ENCODE measurements around the gene PHF3. TPM values are rescaled to one million over a fixed set of nuclear protein-coding genes. Genes with fewer than 3 reads are reported as not detected.

The PHF3 gene
- total RNA-seq, 1 donor from 2014 or later, result 38.7 TPM

- no peaks in the 10 kb centered on the region for H3K4me1 Mint-ChIP-seq (ENCODE audit: low read depth, unreplicated experiment)
- no peak overlapping the region for H3K27ac Mint-ChIP-seq (ENCODE audit: unreplicated experiment)
- H3K4me3 Mint-ChIP-seq (ENCODE audit: unreplicated experiment), result no peak overlapping the region
- no peak for DNase-seq
- H3K36me3 Mint-ChIP-seq (ENCODE audit: unreplicated experiment), result no peaks in the 10 kb centered on the region
- TF ChIP-seq CTCF (IDR thresholded peaks at IDR 0.05; ENCODE audit: partially characterized antibody, unreplicated experiment), result no peak
- no peaks in the 10 kb centered on the region for H3K9me3 Mint-ChIP-seq (ENCODE audit: unreplicated experiment)
- no peaks in the 10 kb centered on the region for H3K27me3 Mint-ChIP-seq (ENCODE audit: unreplicated experiment)
Observed at GRCh38 chr6:63644668-63645326, 9.2 kb downstream of the PHF3 start.

- Mint-ChIP-seq H3K27me3 (ENCODE audit: unreplicated experiment) (no peaks in the 10 kb centered on the region), H3K4me3 (ENCODE audit: unreplicated experiment) (no peak overlapping the region)
- TF ChIP-seq CTCF (IDR thresholded peaks at IDR 0.05; ENCODE audit: partially characterized antibody, unreplicated experiment), result no peak
Observed at GRCh38 chr6:63649269-63649668, 13.7 kb downstream of the PHF3 start.

DNA sequence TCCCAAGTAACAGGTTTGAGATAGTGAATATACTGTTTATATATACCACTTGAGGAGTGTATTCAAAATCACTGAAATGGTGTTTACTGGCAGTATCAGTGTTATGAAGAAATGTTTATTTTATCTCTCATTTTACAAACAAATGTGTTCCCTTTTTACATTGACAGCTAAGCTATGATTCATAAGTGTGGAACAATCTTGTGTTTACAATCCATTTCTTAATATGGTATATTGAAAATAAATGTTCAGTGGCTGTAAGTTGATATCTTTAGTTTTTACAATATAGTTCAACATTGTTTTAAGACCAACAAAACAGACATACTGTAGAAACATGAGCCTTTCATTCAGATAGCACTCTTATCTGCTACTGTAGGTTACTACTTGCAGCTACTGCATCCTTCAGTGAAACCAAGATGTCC, 14.3 kb downstream of the PHF3 start:
- Mint-ChIP-seq H3K9me3 (ENCODE audit: unreplicated experiment) (peaks cover 3% of the 10 kb centered on the region), H3K4me1 (ENCODE audit: low read depth, unreplicated experiment) (no peaks in the 10 kb centered on the region), H3K4me3 (ENCODE audit: unreplicated experiment) (no peak overlapping the region), H3K27ac (ENCODE audit: unreplicated experiment) (no peak overlapping the region), H3K36me3 (ENCODE audit: unreplicated experiment) (no peaks in the 10 kb centered on the region), H3K27me3 (ENCODE audit: unreplicated experiment) (no peaks in the 10 kb centered on the region)
- DNase-seq, result no peak
- no peak for TF ChIP-seq CTCF (IDR thresholded peaks at IDR 0.05; ENCODE audit: partially characterized antibody, unreplicated experiment)

More at GRCh38 chr6:63649269-63649668, 13.7 kb downstream of the PHF3 start:
- DNase-seq, result no peak
- H3K36me3 Mint-ChIP-seq (ENCODE audit: unreplicated experiment), result no peaks in the 10 kb centered on the region
- H3K4me1 Mint-ChIP-seq (ENCODE audit: low read depth, unreplicated experiment), result no peaks in the 10 kb centered on the region
- H3K9me3 Mint-ChIP-seq (ENCODE audit: unreplicated experiment), result peaks cover 3% of the 10 kb centered on the region
- H3K27ac Mint-ChIP-seq (ENCODE audit: unreplicated experiment), result no peak overlapping the region

DNA sequence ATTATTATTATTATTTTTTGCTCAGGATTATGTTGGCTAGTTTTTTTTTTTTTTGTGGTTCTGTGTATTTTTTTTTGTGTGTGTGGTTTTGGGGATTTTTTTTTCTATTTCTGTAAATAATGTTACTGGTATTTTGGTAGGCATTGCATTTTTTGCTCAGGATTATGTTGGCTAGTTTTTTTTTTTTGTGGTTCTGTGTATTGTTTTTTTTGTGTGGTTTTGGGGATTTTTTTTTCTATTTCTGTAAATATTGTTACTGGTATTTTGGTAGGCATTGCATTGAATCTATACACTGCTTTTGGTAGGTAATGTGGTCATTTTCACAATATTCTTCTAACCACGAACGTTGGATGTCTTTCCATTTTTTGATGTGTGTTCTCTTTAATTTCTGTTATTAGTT, 17.4 kb downstream of the PHF3 start:
- Mint-ChIP-seq H3K4me1 (ENCODE audit: low read depth, unreplicated experiment) (peaks cover 8% of the 10 kb centered on the region), H3K27me3 (ENCODE audit: unreplicated experiment) (no peaks in the 10 kb centered on the region), H3K27ac (ENCODE audit: unreplicated experiment) (no peak overlapping the region), H3K9me3 (ENCODE audit: unreplicated experiment) (peaks cover 3% of the 10 kb centered on the region), H3K36me3 (ENCODE audit: unreplicated experiment) (no peaks in the 10 kb centered on the region), H3K4me3 (ENCODE audit: unreplicated experiment) (no peak overlapping the region)
- DNase-seq, result no peak
- TF ChIP-seq CTCF (IDR thresholded peaks at IDR 0.05; ENCODE audit: partially characterized antibody, unreplicated experiment), result no peak

DNA sequence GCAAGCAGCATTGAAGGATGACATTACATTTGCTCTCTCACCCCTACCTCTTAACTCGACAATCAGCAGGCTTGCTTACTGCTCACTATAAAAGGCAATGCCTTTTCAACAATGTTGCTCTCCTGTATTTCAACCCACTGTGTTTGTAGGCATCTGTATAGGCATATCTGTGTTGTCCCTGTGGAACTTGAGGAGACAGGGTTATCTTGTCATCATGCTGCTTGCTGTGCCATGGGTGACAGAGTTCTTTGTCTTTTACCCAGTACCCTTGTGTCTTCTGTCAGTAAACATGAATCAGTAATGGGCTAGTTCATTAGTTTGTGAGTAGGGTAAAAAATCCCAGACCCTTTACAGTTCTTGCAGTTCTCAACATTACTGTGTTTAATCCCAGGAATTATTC, 25.2 kb downstream of the PHF3 start:
- H3K36me3 Mint-ChIP-seq (ENCODE audit: unreplicated experiment), result no peaks in the 10 kb centered on the region
- no peak for TF ChIP-seq CTCF (IDR thresholded peaks at IDR 0.05; ENCODE audit: partially characterized antibody, unreplicated experiment)
- H3K27ac Mint-ChIP-seq (ENCODE audit: unreplicated experiment), result peak overlapping the region; percentile 40
- H3K4me3 Mint-ChIP-seq (ENCODE audit: unreplicated experiment), result no peak overlapping the region
- peaks cover 13% of the 10 kb centered on the region for H3K4me1 Mint-ChIP-seq (ENCODE audit: low read depth, unreplicated experiment)
- no peaks in the 10 kb centered on the region for H3K9me3 Mint-ChIP-seq (ENCODE audit: unreplicated experiment)
- H3K27me3 Mint-ChIP-seq (ENCODE audit: unreplicated experiment), result peaks cover 3% of the 10 kb centered on the region
- no peak for DNase-seq
